GM19395 (cell line): ENCODE measurements around the gene SIRT7.

ENCODE experiments used
- ATAC-seq: cut with Tn5 transposase; IDR thresholded peaks from one replicate; pipeline ENCODE4 v1.9.1; 2021; ENCODE audit warnings: mild to moderate bottlenecking, moderate library complexity; ENCODE audit not compliant: unreplicated experiment

The SIRT7 gene

DNA sequence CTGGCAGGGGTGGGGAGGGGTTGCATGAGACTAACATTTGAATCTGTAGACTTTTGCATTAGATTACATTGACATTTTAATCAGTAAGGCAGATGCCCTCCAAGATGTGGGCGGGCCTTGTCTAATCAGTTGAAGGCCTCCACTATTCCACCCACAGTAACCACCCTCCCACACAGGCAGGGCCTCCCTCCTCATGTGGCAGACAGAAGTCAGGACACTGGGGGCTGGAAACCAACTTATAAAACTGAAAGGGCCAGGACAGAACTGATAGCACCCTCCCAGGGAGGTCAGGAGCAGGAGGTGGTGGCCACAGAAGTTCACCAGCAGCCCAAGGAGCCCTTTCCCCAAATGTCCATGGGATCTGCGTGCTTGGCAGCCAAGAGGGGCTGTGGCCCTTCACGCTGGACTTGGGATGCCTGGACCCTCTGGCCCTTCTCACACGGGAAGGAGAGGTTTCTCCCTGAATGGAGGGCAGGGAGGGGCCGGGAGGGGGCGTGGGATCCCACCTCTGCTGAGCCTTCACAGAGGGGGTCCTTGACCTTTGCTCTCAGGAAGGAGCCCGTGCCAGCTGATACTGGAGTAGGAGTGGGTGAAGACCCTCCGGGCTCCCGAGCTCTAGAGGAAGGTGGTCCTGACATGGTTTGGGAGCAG is 14.5 kb upstream of the SIRT7 start:
- ATAC-seq: no peak

DNA sequence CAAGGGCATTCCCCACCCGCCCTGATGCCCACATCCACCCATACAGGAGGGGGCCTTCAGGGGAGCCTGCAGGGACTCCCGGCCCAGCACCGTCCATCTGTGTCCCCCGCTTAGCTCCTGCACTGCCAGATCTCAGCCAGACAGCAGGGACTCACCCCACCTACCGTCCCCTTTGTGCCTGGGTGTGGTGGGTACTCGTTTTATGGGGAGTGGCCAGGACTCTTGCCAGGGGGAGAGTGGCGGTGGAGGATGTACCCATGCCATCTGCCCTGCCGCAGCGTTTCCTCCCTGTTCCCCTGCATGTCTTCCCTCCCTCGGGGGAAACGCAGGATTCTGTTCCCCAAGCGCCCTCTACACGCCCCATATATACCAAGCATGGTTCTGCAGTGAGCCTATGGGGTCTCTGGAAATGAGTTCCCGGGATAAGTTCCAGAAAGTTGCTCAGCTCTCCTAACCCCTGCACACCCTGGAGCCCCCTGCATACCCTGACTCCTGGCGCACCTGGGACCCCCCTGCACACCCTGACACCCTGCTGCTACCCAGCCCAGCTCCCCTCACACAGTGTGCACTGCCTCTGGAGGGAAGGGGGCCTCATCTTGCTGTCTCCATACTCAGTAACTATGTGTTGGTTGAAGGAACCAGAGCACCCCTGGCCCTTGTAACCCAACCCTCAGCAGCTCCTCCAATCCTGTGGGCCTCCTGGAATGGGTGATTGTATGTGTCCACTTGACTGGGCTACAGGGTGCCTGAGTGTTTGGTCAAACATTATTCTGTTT is 13.8 kb upstream of the SIRT7 start:
- no peak for ATAC-seq

DNA sequence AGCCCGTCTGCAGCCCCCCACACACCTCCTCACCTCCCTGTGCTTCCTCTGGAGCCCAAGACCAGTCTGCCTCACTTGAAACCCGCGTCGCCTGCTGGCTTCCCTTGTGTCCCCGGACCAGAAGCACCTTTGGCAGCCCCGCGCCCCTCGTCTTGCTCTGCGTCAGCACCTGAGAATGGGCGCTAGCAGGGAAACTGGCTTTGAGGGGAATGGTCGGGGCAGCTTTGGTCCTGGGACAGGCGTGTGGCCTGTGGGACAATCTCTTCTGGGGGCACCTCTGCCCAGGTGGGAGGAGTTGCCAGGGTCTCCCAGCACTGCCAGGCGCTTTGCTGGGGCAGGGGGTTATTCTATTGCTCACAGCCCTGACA is 13.2 kb upstream of the SIRT7 start:
- no peak for ATAC-seq

DNA sequence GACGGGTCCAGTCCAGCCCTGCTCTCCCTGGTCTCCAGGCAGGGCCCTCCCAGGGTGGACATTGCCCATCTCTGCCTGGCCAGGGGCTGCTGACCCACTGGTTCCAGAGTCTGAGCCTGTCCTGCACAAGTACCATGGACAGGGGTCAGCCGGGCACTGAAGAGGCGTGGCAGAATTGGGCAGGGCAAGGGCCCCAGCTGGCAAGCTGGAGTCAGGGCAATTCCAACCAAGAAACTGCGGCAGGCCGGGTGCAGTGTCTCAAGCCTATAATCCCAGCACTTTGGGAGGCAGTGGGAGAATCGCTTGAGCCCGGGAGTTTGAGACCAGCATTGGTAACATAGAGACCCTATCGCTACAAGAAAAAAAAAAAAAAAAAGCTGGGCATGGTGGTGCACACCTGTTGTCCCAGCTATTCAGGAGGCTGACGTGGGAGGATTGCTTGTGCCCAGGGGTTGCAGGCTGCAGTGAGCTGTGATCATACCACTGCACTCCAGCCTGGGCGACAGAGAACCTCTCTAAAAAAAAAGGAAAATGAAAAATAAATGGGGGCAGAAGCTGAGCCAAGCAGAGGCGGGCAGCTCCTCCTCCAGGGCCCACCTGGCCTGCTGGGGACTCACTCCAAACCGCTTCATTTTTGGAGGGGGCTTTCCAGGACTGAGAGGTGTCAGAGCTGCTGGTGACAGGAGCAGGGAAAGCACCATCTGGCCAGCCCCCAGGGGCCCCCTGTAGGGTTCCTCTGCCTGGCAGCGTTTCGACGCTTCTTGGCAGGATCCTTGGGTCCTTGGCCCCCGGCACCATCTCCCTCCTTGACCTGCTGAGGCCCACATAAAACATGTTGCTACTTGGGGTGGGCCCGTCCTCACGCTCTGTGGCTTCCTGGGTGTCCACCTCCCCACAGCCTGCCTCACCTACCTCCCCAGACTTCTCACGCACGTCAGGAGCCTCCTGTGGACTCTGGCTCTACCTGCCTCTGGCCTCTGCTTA is 12.5 kb upstream of the SIRT7 start:
- no peak for ATAC-seq

DNA sequence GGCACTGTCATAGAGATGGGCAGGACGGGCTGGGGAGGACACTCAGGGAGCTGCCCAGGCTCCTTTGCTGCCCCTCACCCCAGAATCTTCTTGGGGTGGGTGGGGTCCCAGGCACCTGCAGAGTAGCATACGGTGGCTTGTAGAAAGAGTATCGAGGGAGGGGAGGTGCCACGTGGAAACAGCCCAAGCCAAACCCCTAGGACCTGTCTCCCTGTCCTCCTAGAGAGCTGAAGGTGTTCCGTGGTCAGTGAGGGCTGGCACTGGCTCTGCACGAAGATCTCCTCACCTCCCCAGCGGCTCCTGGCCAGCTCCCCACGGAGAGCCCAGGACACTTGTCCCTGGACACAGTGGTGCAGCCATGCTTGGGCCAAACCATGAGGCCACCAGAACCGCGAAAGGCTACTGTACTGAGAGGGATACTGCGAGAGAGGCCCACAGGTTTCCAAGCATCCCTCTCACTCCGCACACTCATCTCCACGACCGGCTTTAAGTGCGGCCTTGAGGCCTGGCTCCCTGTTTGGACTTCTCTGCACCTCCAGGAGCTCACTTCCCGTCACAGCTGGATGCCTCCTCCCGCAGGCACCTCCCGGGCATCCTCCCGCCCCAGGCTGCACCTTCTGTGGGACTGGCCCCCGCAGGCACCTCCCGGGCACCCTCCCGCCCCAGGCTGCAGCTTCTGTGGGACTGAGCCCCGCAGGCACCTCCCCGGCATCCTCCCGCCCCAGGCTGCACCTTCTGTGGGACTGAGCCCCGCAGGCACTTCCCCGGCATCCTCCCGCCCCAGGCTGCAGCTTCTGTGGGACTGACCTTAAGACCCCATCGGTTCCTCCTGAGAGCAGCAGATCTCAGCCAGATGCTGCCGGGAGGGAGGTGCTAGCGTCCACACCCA is 11.5 kb upstream of the SIRT7 start:
- ATAC-seq: no peak

DNA sequence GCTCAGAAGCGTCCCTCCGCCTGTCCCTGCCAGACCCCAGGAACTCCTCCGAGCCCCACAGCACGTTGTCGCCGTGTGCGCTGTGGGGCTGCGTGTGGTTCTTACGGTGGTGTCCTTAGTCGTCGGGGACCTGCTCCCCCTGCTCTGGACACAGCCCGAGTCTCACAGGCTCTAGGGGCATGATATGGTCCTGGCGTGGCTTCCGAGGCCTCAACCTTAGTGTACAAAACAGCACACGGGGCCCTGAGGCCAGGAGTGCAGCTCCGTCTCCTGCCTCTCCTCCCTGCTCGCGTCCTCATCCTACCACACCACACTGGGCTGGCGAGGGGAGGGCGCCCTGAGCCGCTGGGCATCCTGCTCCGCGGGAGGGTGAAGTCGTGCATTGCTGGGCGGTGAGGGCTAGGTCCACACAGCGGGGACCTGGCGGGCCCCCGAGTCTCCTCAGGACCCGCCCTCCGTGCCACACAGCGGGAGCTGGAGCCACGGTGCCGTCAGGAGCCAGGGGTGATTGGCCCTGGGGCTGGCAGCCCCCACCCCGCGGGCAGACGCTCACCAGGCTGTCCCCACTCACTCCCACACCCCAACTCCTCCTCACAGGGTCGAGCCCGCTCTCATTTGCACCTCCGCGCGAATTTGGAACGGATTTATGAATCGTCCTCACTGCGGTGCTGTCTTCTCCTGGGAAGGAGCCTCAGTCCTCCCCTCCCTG is 10.7 kb upstream of the SIRT7 start:
- ATAC-seq: no peak

DNA sequence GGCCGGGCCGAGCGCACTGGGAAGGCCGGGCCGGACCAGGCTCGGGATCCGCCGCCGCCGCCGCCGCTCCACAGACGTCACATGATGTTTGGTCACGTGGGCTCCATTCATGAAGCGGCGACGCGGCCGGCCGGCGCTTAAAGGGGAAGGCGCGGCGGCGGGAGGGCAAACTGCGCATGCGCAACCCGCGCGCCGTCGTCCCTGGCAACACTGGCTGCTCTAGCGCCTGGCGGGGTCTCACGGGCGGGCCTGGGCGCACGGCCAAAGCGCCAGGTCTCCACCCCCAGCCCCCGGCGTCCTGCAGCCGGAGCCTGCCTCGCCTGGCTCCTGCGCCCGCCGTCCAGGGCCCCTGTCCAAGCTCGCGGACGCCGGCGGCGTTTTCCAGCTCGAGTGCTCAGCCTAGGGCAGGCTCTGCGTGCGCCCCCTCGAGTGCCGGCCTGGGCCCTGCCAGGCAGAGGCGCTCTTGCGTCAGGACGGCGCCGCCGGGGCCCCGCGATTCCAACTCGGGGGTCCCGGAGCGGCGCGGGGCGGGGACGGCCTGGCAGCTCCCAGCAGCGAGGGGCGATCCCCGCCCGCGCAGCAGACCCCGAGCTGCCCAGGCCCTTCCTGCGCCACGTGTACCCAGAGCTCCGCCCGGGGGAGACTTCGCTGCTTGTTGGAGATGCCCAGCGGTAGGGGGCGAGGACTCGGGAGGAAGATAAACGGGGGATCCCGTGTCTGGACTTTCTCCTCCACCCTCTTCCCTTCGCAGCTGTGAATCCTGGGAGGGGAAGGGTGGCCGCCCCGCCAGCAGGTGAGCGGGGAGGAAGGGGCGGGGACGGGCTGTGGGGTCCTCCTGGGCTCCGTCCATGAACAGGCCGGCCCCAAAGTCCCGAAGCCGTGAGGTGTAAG is 9.9 kb upstream of the SIRT7 start, which contains the start of gene MAFG:
Gene MAFG, minus strand, starts transcription at position 83 of the 891 bp plus-strand sequence. CDS start 4,550 bp downstream, outside the sequence.
- ATAC-seq: peak; percentile 67

DNA sequence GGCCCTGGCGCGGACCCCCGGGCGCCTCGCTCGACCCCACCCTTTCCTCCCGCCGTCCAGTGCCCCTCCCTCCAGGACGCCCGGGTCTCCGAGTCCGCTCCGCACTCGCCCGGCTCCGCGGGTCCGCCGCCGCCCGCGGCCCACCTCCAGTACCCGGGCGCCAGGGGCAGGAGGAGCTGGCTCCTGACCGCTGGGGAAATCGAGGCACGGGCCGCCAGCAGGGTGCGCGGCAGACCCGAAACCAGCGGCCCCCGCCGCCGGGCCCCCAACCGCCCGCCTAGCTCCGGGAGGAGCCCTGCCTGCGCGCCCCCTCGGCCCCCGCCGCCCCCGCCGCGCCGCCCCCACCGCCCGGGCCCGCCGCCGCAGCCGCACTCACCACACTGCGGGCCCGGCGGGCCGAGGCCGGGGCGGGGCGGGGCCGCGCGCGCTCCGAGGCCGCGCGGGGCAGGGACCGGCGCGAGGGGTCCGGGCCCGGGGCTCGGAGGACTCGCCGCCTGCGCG is 9.2 kb upstream of the SIRT7 start:
- ATAC-seq: no peak

DNA sequence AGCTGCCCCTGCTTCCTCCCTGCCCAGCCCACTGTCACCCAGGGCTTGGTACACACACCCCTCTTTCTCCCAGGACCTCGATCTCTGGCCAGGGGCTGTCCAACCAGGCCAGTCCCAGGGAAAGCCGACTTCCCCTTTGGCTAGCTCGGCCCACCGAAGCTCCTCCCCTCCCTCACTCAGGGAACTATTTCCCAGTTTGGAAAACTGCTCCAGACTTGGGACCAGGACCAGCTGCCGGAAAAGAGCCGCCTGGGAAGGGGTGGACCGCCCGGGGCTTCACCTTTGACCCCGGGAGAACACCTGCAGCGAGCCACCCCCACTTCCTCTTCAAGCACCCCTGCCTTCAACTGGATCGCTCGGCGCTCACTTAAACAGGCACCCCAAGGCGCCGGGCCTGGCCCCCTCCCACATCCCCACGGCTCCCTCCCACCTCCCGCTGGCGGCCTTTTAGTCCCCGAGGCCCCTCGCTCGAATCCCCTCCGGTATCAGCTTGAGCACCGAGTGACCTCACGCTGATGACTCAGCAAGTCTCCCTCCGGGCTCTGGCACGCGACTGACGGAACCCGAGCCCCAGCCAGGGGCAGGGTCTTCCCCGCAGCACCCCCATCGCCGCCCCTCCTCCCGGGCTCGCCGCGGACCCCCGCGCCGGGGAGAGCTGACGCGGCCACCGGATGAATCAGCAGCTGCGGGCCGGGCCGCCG is 8.6 kb upstream of the SIRT7 start:
- no peak for ATAC-seq

DNA sequence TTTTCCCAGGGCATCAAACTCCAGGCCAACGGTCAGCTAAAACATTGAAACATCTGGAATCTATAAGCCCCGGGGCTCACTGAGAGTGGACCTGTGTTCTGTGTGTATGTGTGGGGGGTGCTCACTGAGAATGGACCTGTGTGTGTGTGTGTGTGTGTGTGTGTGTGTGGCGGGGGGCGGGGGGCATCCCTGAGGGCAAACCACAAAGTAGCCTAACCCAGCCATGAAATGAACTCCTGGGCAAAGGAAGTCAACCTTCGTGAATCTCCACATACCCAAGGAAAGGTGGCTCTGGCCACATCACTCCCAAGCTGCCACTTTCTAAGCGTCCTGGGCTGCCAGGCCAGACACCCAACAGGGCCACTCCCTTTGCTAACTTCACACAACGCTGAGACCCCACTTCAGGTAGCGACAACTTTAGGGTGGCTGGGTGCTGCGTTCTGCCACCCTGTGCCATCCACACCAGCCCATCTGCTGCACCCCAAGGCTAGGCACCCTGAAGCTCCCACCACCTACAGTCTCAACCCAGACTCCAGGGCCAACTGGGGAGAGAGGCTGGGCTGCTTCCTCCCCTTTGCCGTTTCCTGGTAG is 8.0 kb upstream of the SIRT7 start:
- ATAC-seq: no peak

DNA sequence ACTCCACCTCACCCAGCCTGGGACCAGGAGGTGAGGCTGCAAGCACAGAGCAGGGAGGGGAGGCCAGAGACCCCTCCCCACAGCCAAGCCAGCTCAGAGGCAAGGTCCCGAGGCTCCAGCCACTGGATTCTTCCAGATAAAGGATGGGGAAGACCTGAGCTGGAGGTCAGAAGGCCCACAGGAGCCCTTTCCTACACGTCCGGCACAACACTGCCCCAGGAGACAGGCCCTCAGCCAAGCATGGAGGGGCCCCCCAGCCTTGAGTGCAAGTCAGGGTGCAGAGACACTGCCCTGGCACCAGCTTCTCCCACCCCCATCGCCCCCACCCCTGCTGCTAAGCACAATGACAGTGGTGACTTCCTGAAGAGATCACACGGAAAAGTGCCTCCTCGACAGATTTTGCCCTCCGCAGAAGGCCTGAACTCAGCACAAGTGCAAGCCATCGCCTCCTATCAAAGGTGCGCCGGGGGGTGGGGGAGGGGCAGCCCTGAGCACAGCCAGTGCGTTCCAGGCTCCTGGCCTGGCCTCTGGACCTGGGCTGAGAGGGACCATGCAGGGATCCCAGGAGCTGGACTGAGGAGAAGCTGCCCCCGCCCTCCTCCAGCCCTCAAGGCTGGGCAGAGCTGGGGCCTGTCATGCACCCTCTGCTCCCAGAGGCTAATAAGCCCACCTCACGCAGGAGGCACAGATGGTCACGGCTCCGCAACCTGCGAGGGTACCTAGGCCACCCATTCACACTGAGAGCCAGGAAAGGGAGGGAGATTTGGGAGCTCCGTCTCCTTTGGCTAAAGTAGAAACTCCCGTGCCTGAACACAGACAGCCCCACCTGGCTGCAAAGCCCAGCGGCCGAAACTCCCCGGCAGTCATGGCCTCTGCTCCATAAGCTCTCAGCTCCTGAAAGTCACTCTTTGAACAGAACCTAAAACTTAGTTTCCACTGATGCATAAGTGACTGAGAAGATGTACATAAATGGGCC is 6.9 kb upstream of the SIRT7 start:
- no peak for ATAC-seq

DNA sequence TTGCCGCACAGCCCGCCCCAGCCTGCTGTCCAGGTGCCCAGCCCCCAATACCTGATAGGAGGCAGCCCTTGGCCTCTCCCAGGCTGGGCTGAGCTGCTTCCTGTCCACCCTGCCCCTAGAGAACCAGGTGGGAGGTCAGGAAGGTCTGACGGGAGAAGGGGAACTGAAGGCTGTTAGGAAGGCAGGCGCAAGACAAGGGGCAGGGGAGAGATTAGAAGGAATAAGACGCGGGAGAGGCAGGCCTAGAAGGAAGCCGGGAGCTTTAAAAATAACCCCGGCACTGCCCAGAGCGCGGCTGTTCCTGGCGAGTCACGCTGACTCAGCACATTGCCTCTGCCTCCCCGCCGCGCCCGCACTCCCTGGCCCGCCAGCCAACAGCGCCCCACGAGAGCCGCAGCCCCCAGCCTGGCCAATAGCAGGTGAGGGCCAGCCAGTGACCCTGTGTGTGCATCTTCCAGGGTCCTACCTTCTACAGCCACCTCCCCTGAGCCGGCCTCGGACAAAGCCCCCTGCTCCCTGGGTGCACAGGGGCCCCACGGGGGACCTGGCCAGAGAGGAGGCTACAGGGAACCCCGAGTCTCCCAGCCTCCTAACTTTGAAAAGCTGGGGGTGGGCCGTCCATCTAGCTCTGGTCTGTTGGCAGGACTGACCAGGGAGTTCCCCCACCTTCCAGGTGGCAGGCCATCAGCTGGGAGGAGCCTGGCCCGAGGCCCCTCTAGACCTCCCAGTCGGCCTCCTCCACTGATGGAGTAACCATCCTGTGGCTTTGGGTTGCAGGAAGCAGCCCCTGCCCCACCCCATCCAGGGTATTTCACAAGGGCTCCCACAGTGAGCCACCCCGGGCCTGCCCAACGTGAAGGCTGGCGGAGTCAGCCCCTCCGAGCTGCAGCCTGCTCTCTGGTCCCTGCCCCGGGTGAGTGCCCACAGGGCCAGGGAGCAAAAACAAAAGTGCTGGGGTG is 5.6 kb upstream of the SIRT7 start:
- no peak for ATAC-seq

DNA sequence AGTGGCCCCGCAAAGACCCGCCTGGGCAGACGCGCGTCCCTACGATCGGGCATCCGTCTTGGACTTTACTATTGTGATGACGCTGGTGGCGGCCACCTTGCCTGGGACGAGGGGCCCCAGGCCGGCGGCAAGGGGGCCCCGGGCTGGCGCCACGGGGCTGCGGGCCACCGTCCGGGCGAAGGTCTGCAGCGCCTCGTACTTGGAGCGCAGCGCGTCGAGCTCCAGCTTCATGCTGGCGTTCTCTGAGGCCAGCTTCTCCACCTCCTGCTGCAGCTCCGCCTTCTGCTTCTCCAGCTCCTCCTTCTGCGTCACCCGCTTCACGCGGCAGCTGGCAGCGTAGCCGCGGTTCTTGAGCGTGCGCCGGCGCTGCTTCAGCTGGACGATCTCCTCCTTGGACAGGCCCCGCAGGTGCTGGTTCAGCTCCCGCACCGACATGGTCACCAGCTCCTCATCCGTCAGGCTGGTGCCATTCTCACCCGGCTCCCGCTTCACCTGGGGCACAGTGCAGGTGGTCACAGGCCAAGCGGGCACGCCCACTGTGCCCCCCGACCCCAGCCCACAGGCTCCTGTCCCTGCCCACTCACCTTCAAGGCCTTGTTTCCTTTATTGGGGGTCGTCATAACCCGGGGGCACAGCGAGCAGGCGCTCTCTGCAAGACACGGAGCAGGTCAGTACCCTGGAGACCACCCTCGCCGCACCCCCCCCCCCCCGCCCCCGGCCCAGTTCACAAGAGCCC is 4.8 kb upstream of the SIRT7 start:
- ATAC-seq: no peak

DNA sequence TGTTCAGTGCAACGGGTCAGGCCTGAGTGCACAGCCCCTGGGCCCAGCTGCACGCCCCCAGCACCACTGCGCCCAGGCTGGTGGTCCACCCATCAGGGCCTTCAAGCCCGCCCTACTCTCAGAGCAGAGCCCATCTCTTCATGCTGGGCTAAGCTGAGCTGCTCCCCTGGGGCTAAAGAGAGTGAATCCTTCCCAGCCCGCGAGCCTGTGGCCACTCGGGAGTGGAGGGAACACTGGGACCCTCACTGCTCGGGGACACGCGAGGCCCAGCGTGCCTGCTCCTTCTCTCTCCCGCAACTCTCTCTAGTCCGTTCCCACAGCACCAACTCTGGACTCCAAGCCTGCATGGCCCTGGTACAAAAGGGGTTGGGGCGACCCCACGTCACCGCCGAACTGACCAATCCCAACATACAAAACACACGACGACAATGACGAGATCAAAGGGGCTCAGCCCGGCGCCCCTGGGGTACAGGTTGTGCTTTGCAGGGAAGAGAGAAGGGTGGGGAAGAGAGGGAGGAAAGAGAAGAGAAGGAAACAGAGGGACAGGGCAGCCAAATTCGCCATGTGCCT is 4.1 kb upstream of the SIRT7 start:
- no peak for ATAC-seq
